Measurements from ENCODE around the gene COL17A1.

The COL17A1 gene

GRCh38 chr10:104092749-104093148 is 7.1 kb upstream of the COL17A1 start:
- no peak for DNase-seq

- DNase-seq: no peak
These were observed 4.9 kb upstream of the COL17A1 start for GRCh38 chr10:104090611-104091010.

- no peak for DNase-seq
These were observed 3.9 kb upstream of the COL17A1 start for GRCh38 chr10:104089621-104090020.

- DNase-seq: no peak
These were observed 2.6 kb upstream of the COL17A1 start for GRCh38 chr10:104088239-104088638.

GRCh38 chr10:104084482-104085142 is 1.1 kb downstream of the COL17A1 start:
- no peak for DNase-seq

GRCh38 chr10:104081998-104082397 is 3.7 kb downstream of the COL17A1 start:
- DNase-seq: no peak

GRCh38 chr10:104080762-104081161 is 4.9 kb downstream of the COL17A1 start:
- DNase-seq: peak; percentile 40

- DNase-seq: peak; percentile 8
These were observed 8.0 kb downstream of the COL17A1 start for GRCh38 chr10:104077663-104078151.

GRCh38 chr10:104077247-104077646 is 8.4 kb downstream of the COL17A1 start:
- DNase-seq: peak; percentile 57

- DNase-seq: peak; percentile 86
These were observed 8.9 kb downstream of the COL17A1 start for GRCh38 chr10:104076743-104077160.

GRCh38 chr10:104074505-104074904 is 11.2 kb downstream of the COL17A1 start:
- DNase-seq: no peak

- DNase-seq: no peak
These were observed 12.9 kb downstream of the COL17A1 start for GRCh38 chr10:104072786-104073185.

- no peak for DNase-seq
These were observed 16.1 kb downstream of the COL17A1 start for GRCh38 chr10:104069613-104070012.

GRCh38 chr10:104067525-104067924 is 18.2 kb downstream of the COL17A1 start:
- DNase-seq: no peak

GRCh38 chr10:104066945-104067344 is 18.7 kb downstream of the COL17A1 start:
- DNase-seq: no peak

GRCh38 chr10:104065748-104066147 is 19.9 kb downstream of the COL17A1 start:
- no peak for DNase-seq

GRCh38 chr10:104061196-104061595 is 24.5 kb downstream of the COL17A1 start:
- DNase-seq: no peak

- DNase-seq: no peak
These were observed 26.3 kb downstream of the COL17A1 start for GRCh38 chr10:104059364-104059763.

GRCh38 chr10:104057717-104058116 is 28.0 kb downstream of the COL17A1 start:
- DNase-seq: no peak

GRCh38 chr10:104056619-104057273 is 28.9 kb downstream of the COL17A1 start:
- no peak for DNase-seq

- DNase-seq: no peak
These were observed 31.2 kb downstream of the COL17A1 start for GRCh38 chr10:104054430-104054829.

GRCh38 chr10:104053201-104053600 is 32.5 kb downstream of the COL17A1 start:
- DNase-seq: no peak

- no peak for DNase-seq
These were observed 33.2 kb downstream of the COL17A1 start for GRCh38 chr10:104052431-104052830.

- no peak for DNase-seq
These were observed 36.0 kb downstream of the COL17A1 start for GRCh38 chr10:104049504-104050250.

Data from NCI-H1105 treated with DMSO at 0.1 percent for 48 hours (cell line).